Heart left ventricle (tissue), 13 donors: ENCODE measurements around the gene GFPT1.

Experiments used
- POLR2A ChIP-seq, 2 donors: fragments of 450-650 bp; IDR thresholded peaks; one replicate each; pipeline ENCODE4 v1.6.1; 2017; ENCODE audit warnings: antibody characterized with exemption in 2 of 2, mild to moderate bottlenecking in 2 of 2, moderate library complexity in 2 of 2
- TF ChIP-seq, protein P1 (sequence below), 12 donors: fragments of 200-600 bp; sonication (generic) in 4 of 12; IDR thresholded peaks; one replicate each; pipeline versions ENCODE4 v1.5.0 to v1.8.0; 2018 to 2022; ENCODE audit warnings: antibody characterized with exemption in 12 of 12, mild to moderate bottlenecking in 5 of 12
- donor health status: ischemic (EF 13 %, LVEDD 7.1; RV severe dilation, severe dysfunction).
- donor health status: DM: no; HTN: yes; CAD: no.
- donor health status: DM: no; HTN: no; CAD: no.
- donor health status: ischemic (EF 25% LVEDD 6.9; RV normal size, moderate dysfunction).
- donor health status: ischemic (EF 25% LVEDD 5.7; RV mildly dilated, moderate dysfunction).
- donor health status: ischemic (EF 35%, LVEDD 5.7; RV mildly dilated, moderate dysfunction).
- donor health status: nonischemic (EF 11% LVEDD 7.7; RV severe dilation, severe dysfunction).
- donor health status: DM: yes; HTN: yes; CAD: no.
- donor health status: PGD.
- donor health status: ischemic (EF 29% LVEDD 5.4; RV normal size, mild dysfunction).
- donor health status: nonischemic (EF 23%, LVEDD 6.1; RV moderate dilation, normal function).

DNA sequence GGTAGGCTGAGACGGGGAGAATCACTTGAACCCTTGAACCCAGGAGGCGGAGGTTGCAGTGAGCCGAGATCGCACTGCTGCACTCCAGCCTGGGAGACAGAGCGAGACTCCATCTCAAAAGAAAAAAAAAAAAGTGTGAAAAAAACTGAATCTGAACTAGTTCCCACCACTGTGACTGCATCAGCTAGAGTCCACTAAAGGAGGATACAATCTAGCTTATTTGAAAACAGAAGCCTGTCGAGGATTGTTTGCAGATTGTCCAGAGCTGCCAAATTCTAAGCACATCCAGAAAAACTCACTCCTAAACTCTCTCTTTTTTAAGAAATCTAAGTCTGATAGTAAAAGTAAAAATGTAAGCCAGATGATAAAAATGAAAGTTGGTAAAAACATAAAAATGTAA, 10.6 kb downstream of the GFPT1 start:
- TF ChIP-seq, protein P1, sequence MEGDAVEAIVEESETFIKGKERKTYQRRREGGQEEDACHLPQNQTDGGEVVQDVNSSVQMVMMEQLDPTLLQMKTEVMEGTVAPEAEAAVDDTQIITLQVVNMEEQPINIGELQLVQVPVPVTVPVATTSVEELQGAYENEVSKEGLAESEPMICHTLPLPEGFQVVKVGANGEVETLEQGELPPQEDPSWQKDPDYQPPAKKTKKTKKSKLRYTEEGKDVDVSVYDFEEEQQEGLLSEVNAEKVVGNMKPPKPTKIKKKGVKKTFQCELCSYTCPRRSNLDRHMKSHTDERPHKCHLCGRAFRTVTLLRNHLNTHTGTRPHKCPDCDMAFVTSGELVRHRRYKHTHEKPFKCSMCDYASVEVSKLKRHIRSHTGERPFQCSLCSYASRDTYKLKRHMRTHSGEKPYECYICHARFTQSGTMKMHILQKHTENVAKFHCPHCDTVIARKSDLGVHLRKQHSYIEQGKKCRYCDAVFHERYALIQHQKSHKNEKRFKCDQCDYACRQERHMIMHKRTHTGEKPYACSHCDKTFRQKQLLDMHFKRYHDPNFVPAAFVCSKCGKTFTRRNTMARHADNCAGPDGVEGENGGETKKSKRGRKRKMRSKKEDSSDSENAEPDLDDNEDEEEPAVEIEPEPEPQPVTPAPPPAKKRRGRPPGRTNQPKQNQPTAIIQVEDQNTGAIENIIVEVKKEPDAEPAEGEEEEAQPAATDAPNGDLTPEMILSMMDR (IDR thresholded peaks at IDR 0.05): no peak
- TF ChIP-seq POLR2A (IDR thresholded peaks at IDR 0.05): no peak
